OCI-LY7 (cell line): Measurements from ENCODE around the gene TMEM179. TPM values are rescaled to one million over a fixed set of nuclear protein-coding genes. Genes with fewer than 3 reads are reported as not detected.

ENCODE experiments used
- BruUV-seq: library from RNA; stranded (reverse); fragments of 400-500 nt; replicated peaks from 2 replicates; lab custom pipeline; 2021; lab: Mats Ljungman, UMichigan
- CTCF ChIA-PET: fragments of 300-600 bp; sonication (Branson Sonifier 250); formaldehyde crosslinking; loops from one replicate; lab custom pipeline; 2022; ENCODE audit warnings: antibody characterized with exemption; ENCODE audit not compliant: unreplicated experiment; lab: Charles Lee
- POLR2A ChIA-PET: fragments of 300-600 bp; sonication (Branson Sonifier 250); formaldehyde crosslinking; loops from one replicate; lab custom pipeline; 2022; ENCODE audit warnings: antibody characterized with exemption; lab: Charles Lee
- DNase-seq: peaks from one replicate; pipeline ENCODE4 v3.0.0-alpha.2; 2015; ENCODE audit warnings: low spot score
- H2AFZ ChIP-seq: fragments of 200-600 bp; sonication (generic), shearing (Covaris generic); 2 replicates; pipeline ENCODE4 v1.6.1; 2014; ENCODE audit warnings: mild to moderate bottlenecking, antibody characterized with exemption, low read length, moderate library complexity
- H3K27ac ChIP-seq: fragments of 200-600 bp; sonication (generic); 2 replicates; pipeline ENCODE4 v1.5.1; 2014; ENCODE audit warnings: mixed run types, low read depth, mild to moderate bottlenecking, moderate library complexity, low read length, inconsistent platforms; ENCODE audit not compliant: poor library complexity, severe bottlenecking
- H3K36me3 ChIP-seq: fragments of 200-600 bp; sonication (generic); 2 replicates; pipeline ENCODE4 v1.6.1; 2014; ENCODE audit warnings: mild to moderate bottlenecking, antibody characterized with exemption, low read length, moderate library complexity, mixed read lengths; ENCODE audit not compliant: insufficient read depth
- H3K4me1 ChIP-seq: fragments of 200-600 bp; sonication (generic); 2 replicates; pipeline ENCODE4 v1.5.1; 2014; ENCODE audit warnings: mild to moderate bottlenecking, low read length; ENCODE audit not compliant: insufficient read depth, poor library complexity, severe bottlenecking
- H3K4me2 ChIP-seq: fragments of 200-600 bp; sonication (generic); 2 replicates; pipeline ENCODE4 v1.6.1; 2014; ENCODE audit warnings: mild to moderate bottlenecking, low read length
- H3K4me3 ChIP-seq: fragments of 200-600 bp; sonication (generic); 2 replicates; pipeline ENCODE4 v1.5.1; 2014; ENCODE audit warnings: mild to moderate bottlenecking, low read depth, low read length; ENCODE audit not compliant: poor library complexity, severe bottlenecking
- H3K79me2 ChIP-seq: fragments of 200-600 bp; sonication (generic); 2 replicates; pipeline ENCODE4 v1.6.1; 2016; ENCODE audit warnings: low read depth, mild to moderate bottlenecking, low read length, moderate library complexity, mixed read lengths; ENCODE audit not compliant: insufficient read depth
- H3K9me2 ChIP-seq: fragments of 200-600 bp; sonication (generic); 2 replicates; pipeline ENCODE4 v1.6.1; 2016; ENCODE audit warnings: mild to moderate bottlenecking, low read length, mixed read lengths; ENCODE audit not compliant: insufficient read depth
- H3K9me3 ChIP-seq: fragments of 200-600 bp; sonication (generic); 2 replicates; pipeline ENCODE4 v1.6.1; 2014; ENCODE audit warnings: mild to moderate bottlenecking, mixed run types, low read length, mixed read lengths
- H4K20me1 ChIP-seq: fragments of 200-600 bp; sonication (generic); 2 replicates; pipeline ENCODE4 v1.6.1; 2014; ENCODE audit warnings: mild to moderate bottlenecking, antibody characterized with exemption, low read length, moderate library complexity, mixed read lengths; ENCODE audit not compliant: insufficient read depth
- CTCF ChIP-seq: fragments of 200-600 bp; sonication (generic); conservative IDR thresholded peaks from 2 replicates; pipeline ENCODE4 v1.5.1; 2014; ENCODE audit warnings: mild to moderate bottlenecking, antibody characterized with exemption, low read length, moderate library complexity, mixed read lengths
- EZH2phosphoT487 ChIP-seq: fragments of 200-600 bp; sonication (generic); IDR thresholded peaks from 2 replicates; pipeline ENCODE4 v1.6.1; 2018; ENCODE audit warnings: low read depth, borderline replicate concordance, mild to moderate bottlenecking, mixed run types, antibody characterized with exemption, low read length, moderate library complexity, mixed read lengths
- intact Hi-C: fragments of 100-400 bp; cut with micrococcal nuclease; formaldehyde crosslinking; loops from one replicate; pipeline ENCODE4 v1.10.0; 2022; ENCODE audit not compliant: unreplicated experiment
- total RNA-seq, 2 experiments: library from RNA; depleted of rRNA in 1 of 2; stranded (reverse); fragments of >200 nt in 1 of 2; shearing (Covaris generic) in 1 of 2; gene quantifications; 2 replicates each; pipeline ENCODE4 v1.2.3, GENCODE V29; 2014 to 2022

TMEM179 gene
- total RNA-seq, 2 experiments from 2014 or later: not detected

- Histone ChIP-seq H3K9me3 (no peaks in the 10 kb centered on the region), H3K36me3 (no peaks in the 10 kb centered on the region), H4K20me1 (no peaks in the 10 kb centered on the region), H2AFZ (no peak overlapping the region), H3K4me3 (no peak overlapping the region), H3K4me1 (no peaks in the 10 kb centered on the region), H3K79me2 (no peaks in the 10 kb centered on the region), H3K27ac (no peak overlapping the region), H3K4me2 (no peak overlapping the region), H3K9me2 (no peaks in the 10 kb centered on the region)
- intact Hi-C loops: no loop called here
- POLR2A ChIA-PET: no interaction called here
- no peak for DNase-seq
- no peak for TF ChIP-seq EZH2phosphoT487
- no peak for TF ChIP-seq CTCF
- no TSS peak for BruUV-seq
- CTCF ChIA-PET: no interaction called here
These were observed 4.4 kb downstream of the TMEM179 start for GRCh38 chr14:104600141-104600643.

GRCh38 chr14:104599446-104599845 lies 5.1 kb downstream of the TMEM179 start:
- Histone ChIP-seq H3K9me3 (no peaks in the 10 kb centered on the region), H4K20me1 (no peaks in the 10 kb centered on the region), H2AFZ (no peak overlapping the region), H3K4me2 (no peak overlapping the region), H3K4me3 (no peak overlapping the region), H3K4me1 (no peaks in the 10 kb centered on the region), H3K36me3 (no peaks in the 10 kb centered on the region), H3K9me2 (no peaks in the 10 kb centered on the region), H3K27ac (no peak overlapping the region), H3K79me2 (no peaks in the 10 kb centered on the region)
- CTCF ChIA-PET: no interaction called here
- TF ChIP-seq CTCF (no peak), EZH2phosphoT487 (no peak)
- POLR2A ChIA-PET: no interaction called here
- intact Hi-C loops: no loop called here
- no TSS peak for BruUV-seq
- no peak for DNase-seq

- Histone ChIP-seq H3K4me3 (no peak overlapping the region), H3K9me3 (no peaks in the 10 kb centered on the region), H2AFZ (no peak overlapping the region), H3K4me2 (no peak overlapping the region), H3K4me1 (no peaks in the 10 kb centered on the region), H4K20me1 (no peaks in the 10 kb centered on the region), H3K36me3 (no peaks in the 10 kb centered on the region), H3K79me2 (no peaks in the 10 kb centered on the region), H3K9me2 (no peaks in the 10 kb centered on the region), H3K27ac (no peak overlapping the region)
- DNase-seq: no peak
- BruUV-seq: no TSS peak
- POLR2A ChIA-PET: no interaction called here
- intact Hi-C loops: no loop called here
- TF ChIP-seq CTCF: no peak
- CTCF ChIA-PET: no interaction called here
These were observed 5.7 kb downstream of the TMEM179 start for GRCh38 chr14:104598910-104599273.
